BE2C (cell line): ENCODE results near the gene CCDC40.

ENCODE experiments used
- DNase-seq: peaks from one replicate; pipeline ENCODE4 v3.0.0-alpha.2; 2020
- H3K27me3 ChIP-seq: fragments of 250-450 bp; sonication (Bioruptor Pico); 2 replicates; pipeline ENCODE4 v1.5.1; 2020; ENCODE audit warnings: mild to moderate bottlenecking
- H3K36me3 ChIP-seq: fragments of 250-450 bp; sonication (Bioruptor Pico); 2 replicates; pipeline ENCODE4 v1.5.1; 2020; ENCODE audit warnings: mild to moderate bottlenecking
- H3K4me1 ChIP-seq: fragments of 250-450 bp; sonication (Bioruptor Pico); 2 replicates; pipeline ENCODE4 v1.5.1; 2020
- H3K4me3 ChIP-seq: 2 replicates; pipeline ENCODE4 v1.5.1; 2011; ENCODE audit warnings: low read depth, low read length
- H3K9me3 ChIP-seq: fragments of 250-450 bp; sonication (Bioruptor Pico); 2 replicates; pipeline ENCODE4 v1.5.1; 2020
- TF ChIP-seq, protein P1 (sequence below): IDR thresholded peaks from 2 replicates; pipeline ENCODE4 v1.5.1; 2012; ENCODE audit warnings: mild to moderate bottlenecking, low read depth, low read length

The CCDC40 gene

DNA sequence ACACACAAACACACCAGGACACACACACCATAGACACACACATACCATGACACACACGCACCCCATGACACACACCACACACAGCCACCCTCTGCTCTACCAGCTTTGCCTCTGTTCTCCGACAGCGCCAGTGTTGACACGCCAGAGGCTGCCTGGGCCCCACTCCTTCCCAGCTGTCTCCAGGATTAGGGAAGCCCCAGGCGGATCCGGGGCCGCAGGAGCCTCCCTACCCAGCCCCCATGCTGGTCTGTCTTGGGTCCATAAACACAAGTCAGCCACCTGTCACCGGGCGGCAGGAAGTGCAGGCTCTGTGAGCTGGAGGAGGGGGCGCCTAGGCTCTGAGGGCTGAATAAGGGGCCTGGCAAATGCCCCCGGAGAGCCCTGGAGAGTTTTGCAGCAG lies 11.3 kb upstream of the CCDC40 start:
- no peaks in the 10 kb centered on the region for H3K36me3 ChIP-seq
- TF ChIP-seq, protein P1, sequence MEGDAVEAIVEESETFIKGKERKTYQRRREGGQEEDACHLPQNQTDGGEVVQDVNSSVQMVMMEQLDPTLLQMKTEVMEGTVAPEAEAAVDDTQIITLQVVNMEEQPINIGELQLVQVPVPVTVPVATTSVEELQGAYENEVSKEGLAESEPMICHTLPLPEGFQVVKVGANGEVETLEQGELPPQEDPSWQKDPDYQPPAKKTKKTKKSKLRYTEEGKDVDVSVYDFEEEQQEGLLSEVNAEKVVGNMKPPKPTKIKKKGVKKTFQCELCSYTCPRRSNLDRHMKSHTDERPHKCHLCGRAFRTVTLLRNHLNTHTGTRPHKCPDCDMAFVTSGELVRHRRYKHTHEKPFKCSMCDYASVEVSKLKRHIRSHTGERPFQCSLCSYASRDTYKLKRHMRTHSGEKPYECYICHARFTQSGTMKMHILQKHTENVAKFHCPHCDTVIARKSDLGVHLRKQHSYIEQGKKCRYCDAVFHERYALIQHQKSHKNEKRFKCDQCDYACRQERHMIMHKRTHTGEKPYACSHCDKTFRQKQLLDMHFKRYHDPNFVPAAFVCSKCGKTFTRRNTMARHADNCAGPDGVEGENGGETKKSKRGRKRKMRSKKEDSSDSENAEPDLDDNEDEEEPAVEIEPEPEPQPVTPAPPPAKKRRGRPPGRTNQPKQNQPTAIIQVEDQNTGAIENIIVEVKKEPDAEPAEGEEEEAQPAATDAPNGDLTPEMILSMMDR: no peak
- H3K4me3 ChIP-seq: no peak overlapping the region
- no peaks in the 10 kb centered on the region for H3K27me3 ChIP-seq
- no peaks in the 10 kb centered on the region for H3K9me3 ChIP-seq
- no peak for DNase-seq
- H3K4me1 ChIP-seq: no peaks in the 10 kb centered on the region

DNA sequence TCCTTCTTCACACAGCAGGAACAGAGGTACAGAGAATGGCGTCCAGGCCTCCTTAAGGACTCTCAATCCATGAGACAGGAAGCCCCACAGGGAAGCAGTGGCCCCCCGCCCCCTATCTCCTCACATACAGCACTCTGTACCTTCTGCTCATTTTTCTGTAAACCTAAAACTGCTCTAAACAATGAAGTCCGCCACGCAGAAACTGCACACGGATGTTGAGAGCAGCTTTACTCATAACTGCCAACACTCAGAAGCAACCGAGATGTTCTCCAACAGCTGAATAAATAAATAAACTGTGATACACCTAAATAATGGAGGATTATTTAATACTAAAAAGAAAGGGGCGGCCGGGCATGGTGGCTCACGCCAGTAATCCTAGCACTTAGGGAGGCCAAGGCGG lies 10.6 kb upstream of the CCDC40 start:
- Histone ChIP-seq H3K4me1 (no peaks in the 10 kb centered on the region), H3K9me3 (no peaks in the 10 kb centered on the region), H3K4me3 (no peak overlapping the region), H3K27me3 (no peaks in the 10 kb centered on the region), H3K36me3 (no peaks in the 10 kb centered on the region)
- TF ChIP-seq, protein P1: no peak
- DNase-seq: no peak

DNA sequence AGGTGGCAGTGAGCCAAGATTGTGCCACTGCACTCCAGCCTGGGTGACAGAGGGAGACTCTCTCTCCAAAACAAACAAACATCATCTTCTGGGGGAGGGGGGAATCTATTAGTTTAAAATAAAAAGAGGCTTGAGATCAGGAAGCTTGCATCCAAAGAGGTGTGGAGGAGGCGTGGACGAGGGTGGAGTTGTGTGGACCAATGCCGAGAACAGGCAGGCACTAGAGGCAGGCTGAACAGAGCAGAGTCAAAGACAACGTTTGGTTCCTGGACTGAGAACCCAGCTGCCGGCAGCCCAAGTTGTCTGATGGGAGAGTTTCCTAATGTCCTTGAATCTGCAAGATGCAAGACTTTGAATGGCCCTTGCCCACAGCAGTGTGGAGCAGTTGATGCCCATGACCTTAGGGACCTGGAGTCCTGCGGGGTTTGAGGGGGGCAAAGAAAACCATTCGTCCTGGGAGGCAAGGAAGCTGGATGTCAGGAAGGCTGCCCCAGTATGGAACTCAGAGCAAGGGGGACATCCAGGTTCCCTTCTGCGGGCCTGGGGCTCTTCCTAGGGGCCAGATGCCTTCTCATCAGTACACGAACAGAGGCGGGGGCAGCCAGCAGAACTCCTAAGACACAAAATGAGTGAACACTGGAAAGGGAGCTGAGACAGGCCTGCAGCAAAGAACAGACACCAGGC lies 9.9 kb upstream of the CCDC40 start:
- no peaks in the 10 kb centered on the region for H3K9me3 ChIP-seq
- H3K4me1 ChIP-seq: no peaks in the 10 kb centered on the region
- DNase-seq: no peak
- no peaks in the 10 kb centered on the region for H3K27me3 ChIP-seq
- no peak overlapping the region for H3K4me3 ChIP-seq
- no peaks in the 10 kb centered on the region for H3K36me3 ChIP-seq
- TF ChIP-seq, protein P1: no peak

DNA sequence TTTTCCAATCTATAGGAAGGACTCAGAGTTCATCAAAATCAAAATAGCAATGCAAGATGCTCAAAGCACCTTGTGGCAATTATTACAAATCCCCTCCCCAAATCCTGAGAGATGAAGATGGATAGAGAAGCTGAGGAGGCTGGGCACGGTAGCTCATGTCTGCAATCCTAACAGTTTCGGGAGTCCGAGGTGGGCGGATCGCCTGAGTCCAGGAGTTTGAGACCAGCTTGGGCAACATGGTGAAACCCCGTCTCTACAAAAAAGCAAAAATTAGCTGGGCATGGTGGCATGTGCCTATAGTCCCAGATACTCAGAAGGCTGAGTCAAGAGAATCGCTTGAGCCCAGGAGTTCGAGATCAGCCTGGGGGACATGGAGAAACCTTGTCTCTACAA lies 9.4 kb upstream of the CCDC40 start:
- no peaks in the 10 kb centered on the region for H3K4me1 ChIP-seq
- no peaks in the 10 kb centered on the region for H3K9me3 ChIP-seq
- no peaks in the 10 kb centered on the region for H3K27me3 ChIP-seq
- H3K36me3 ChIP-seq: no peaks in the 10 kb centered on the region
- DNase-seq: no peak
- TF ChIP-seq, protein P1: no peak
- no peak overlapping the region for H3K4me3 ChIP-seq

DNA sequence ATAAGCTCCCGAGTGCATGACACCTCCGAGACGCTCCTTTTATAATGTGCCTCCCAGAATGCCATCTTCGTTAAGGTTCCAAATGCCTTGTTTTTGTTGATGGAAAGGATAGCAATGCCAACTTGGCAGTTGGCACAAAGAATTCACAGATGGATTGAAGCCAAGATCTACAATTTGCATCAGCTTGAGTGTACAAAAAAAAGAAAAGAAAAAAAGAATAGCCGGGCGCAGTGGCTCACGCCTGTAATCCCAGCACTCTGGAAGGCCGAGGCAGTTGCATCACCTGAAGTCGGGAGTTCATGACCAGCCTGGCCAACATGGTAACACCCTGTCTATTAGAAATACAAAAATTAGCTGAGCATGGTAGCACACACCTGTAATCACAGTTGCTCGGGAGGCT lies 8.4 kb upstream of the CCDC40 start:
- H3K4me3 ChIP-seq: no peak overlapping the region
- H3K9me3 ChIP-seq: no peaks in the 10 kb centered on the region
- no peaks in the 10 kb centered on the region for H3K36me3 ChIP-seq
- H3K27me3 ChIP-seq: no peaks in the 10 kb centered on the region
- TF ChIP-seq, protein P1: no peak
- DNase-seq: no peak
- H3K4me1 ChIP-seq: no peaks in the 10 kb centered on the region

DNA sequence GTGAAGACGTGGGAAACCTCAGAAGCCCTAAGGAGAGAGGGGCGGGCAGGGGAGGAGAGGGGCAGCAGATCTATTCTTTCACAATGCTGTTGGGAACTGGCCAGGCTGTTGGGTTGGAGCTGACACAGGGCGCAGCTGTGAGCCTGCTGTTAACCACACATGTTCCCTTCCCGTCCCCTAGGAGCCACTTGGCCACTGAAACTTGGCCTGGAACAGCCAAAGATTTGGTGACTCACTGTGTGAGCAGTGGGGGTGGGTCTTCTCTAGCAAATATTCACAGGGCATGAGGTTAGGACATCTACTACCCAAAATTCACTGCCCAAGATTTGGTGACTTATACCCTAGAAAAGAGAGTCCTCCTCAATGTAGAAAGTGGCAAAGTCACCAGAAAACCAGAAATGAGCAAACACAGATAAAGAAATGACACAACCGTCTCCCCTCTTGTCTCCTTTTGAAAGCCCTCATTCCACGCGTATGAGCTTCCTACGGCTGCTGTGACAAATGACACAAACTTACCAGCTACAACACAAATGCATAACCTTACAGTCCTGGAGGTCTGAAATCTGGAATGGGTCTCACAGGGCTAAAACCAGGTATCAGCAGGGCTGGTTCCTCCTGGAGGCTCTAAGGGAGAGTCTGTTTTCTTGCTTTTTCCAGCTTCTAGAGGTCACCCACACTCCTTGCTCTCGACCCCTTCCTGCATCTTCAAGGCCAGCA lies 7.0 kb upstream of the CCDC40 start:
- H3K36me3 ChIP-seq: no peaks in the 10 kb centered on the region
- no peak for DNase-seq
- H3K27me3 ChIP-seq: no peaks in the 10 kb centered on the region
- H3K4me1 ChIP-seq: no peaks in the 10 kb centered on the region
- H3K9me3 ChIP-seq: no peaks in the 10 kb centered on the region
- TF ChIP-seq, protein P1: no peak
- H3K4me3 ChIP-seq: no peak overlapping the region
